Endothelial cell of umbilical vein (primary cell): Measurements from ENCODE around the gene AQP2. TPM values are rescaled to one million over a fixed set of nuclear protein-coding genes. Genes with fewer than 3 reads are reported as not detected.

ENCODE experiments used
- BruUV-seq: library from RNA; stranded (reverse); fragments of 400-500 nt; replicated peaks from 2 replicates; lab custom pipeline; 2021; lab: Mats Ljungman, UMichigan
- CTCF ChIA-PET: fragments of 300-600, 350-600 bp; sonication (Branson Sonifier 250); formaldehyde crosslinking; loops from one replicate; lab custom pipeline; 2021; ENCODE audit warnings: antibody characterized with exemption, inconsistent platforms; lab: Charles Lee
- POLR2A ChIA-PET: fragments of 300-600, 350-600 bp; sonication (Branson Sonifier 250); formaldehyde crosslinking; loops from one replicate; lab custom pipeline; 2021; ENCODE audit warnings: antibody characterized with exemption, inconsistent platforms; lab: Charles Lee
- DNase-seq: peaks from one replicate; pipeline ENCODE4 v3.0.0-alpha.2; 2011; ENCODE audit warnings: low read depth, low spot score
- FAIRE-seq: peaks from 2 replicates; lab custom pipeline; 2011; peaks lifted over from hg19 to GRCh38; lab: Jason Lieb, UNC
- H2AFZ ChIP-seq: 2 replicates; pipeline ENCODE4 v1.6.0; 2012; ENCODE audit warnings: low read depth, low read length, control low read depth, inconsistent platforms
- H3K27ac ChIP-seq: 2 replicates; pipeline ENCODE4 v1.5.1; 2011; ENCODE audit warnings: low read depth, mild to moderate bottlenecking, control low read depth, low read length, moderate library complexity; ENCODE audit not compliant: insufficient read depth
- H3K27me3 ChIP-seq, 2 experiments: 2 replicates each; pipeline versions ENCODE4 v1.6.0 to v1.6.1; 2011; ENCODE audit warnings: low read length in 2 of 2, mixed read lengths in 1 of 2; ENCODE audit not compliant: control insufficient read depth in 2 of 2, insufficient read depth in 2 of 2
- H3K36me3 ChIP-seq, 2 experiments: 2 replicates in 1 of 2; 3 replicates in 1 of 2; pipeline ENCODE4 v1.5.1; 2011; ENCODE audit warnings: low read length in 2 of 2, mild to moderate bottlenecking in 1 of 2, moderate library complexity in 1 of 2; ENCODE audit not compliant: control insufficient read depth in 2 of 2, insufficient read depth in 2 of 2; ENCODE audit errors: extremely low read depth in 1 of 2
- H3K4me1 ChIP-seq: 3 replicates; pipeline ENCODE4 v1.5.1; 2011; ENCODE audit warnings: mild to moderate bottlenecking, low read length; ENCODE audit not compliant: control insufficient read depth, insufficient read depth; ENCODE audit errors: extremely low read depth
- H3K4me2 ChIP-seq: 2 replicates; pipeline ENCODE4 v1.6.1; 2011; ENCODE audit warnings: low read length, control low read depth, mixed read lengths; ENCODE audit not compliant: insufficient read depth
- H3K4me3 ChIP-seq, 3 experiments: fragments of 200-600 bp in 1 of 3; sonication (generic), shearing (Covaris generic) in 1 of 3; replicated peaks in 1 of 3; 2 replicates each; pipeline ENCODE4 v1.5.1; 2011 to 2016; ENCODE audit warnings: control low read depth in 3 of 3, low read length in 3 of 3, mild to moderate bottlenecking in 2 of 3, inconsistent platforms in 1 of 3, low read depth in 1 of 3, moderate library complexity in 1 of 3; ENCODE audit not compliant: insufficient read depth in 1 of 3
- H3K79me2 ChIP-seq: 2 replicates; pipeline ENCODE4 v1.6.0; 2012; ENCODE audit warnings: low read length, inconsistent platforms; ENCODE audit not compliant: control insufficient read depth, insufficient read depth
- H3K9ac ChIP-seq: replicated peaks from 2 replicates; pipeline ENCODE3; 2011; ENCODE audit warnings: low read length, control low read depth; ENCODE audit not compliant: insufficient read depth; ENCODE audit errors: extremely low read depth
- H3K9me1 ChIP-seq: replicated peaks from 3 replicates; pipeline ENCODE4 v1.6.0; 2011; ENCODE audit warnings: mild to moderate bottlenecking, low read length; ENCODE audit not compliant: control insufficient read depth, insufficient read depth; ENCODE audit errors: extremely low read depth
- H3K9me3 ChIP-seq: replicated peaks from 2 replicates; pipeline ENCODE4 v1.5.1; 2012; ENCODE audit warnings: low read length, inconsistent platforms; ENCODE audit not compliant: control insufficient read depth, insufficient read depth
- H4K20me1 ChIP-seq: replicated peaks from 2 replicates; pipeline ENCODE3; 2011; ENCODE audit warnings: mild to moderate bottlenecking, low read length; ENCODE audit not compliant: control insufficient read depth, insufficient read depth; ENCODE audit errors: extremely low read depth
- CTCF ChIP-seq, 2 donors: IDR thresholded peaks; 1 replicate in 1 of 2; 2 replicates in 1 of 2; pipeline ENCODE4 v1.5.1; 2011; ENCODE audit warnings: low read length in 2 of 2, mild to moderate bottlenecking in 2 of 2, moderate library complexity in 2 of 2, control low read depth in 1 of 2, inconsistent platforms in 1 of 2, low read depth in 1 of 2; ENCODE audit not compliant: insufficient read depth in 1 of 2; ENCODE audit errors: extremely low read depth in 1 of 2
- EZH2 ChIP-seq: IDR thresholded peaks from 2 replicates; pipeline ENCODE4 v1.6.1; 2012; ENCODE audit warnings: borderline replicate concordance, low read depth, mild to moderate bottlenecking, moderate library complexity, low read length, inconsistent platforms; ENCODE audit not compliant: severe bottlenecking
- FOS ChIP-seq: IDR thresholded peaks from 2 replicates; pipeline ENCODE4 v1.6.1; 2011; ENCODE audit warnings: mild to moderate bottlenecking, low read length, moderate library complexity, borderline replicate concordance; ENCODE audit not compliant: insufficient read depth
- GATA2 ChIP-seq: IDR thresholded peaks from 2 replicates; pipeline ENCODE4 v1.7.0; 2011; ENCODE audit warnings: low read depth, mild to moderate bottlenecking, moderate library complexity, mixed read lengths, low read length; ENCODE audit not compliant: insufficient read length, insufficient read depth
- JUN ChIP-seq: IDR thresholded peaks from 2 replicates; pipeline ENCODE4 v1.6.1; 2011; ENCODE audit warnings: borderline replicate concordance, low read depth; ENCODE audit not compliant: insufficient read length, insufficient read depth
- MAX ChIP-seq: IDR thresholded peaks from 2 replicates; pipeline ENCODE4 v1.6.1; 2011; ENCODE audit not compliant: insufficient read depth, insufficient read length
- MYC ChIP-seq: IDR thresholded peaks from one replicate; pipeline ENCODE4 v1.6.1; 2011; ENCODE audit warnings: mild to moderate bottlenecking, low read depth, low read length
- POLR2A ChIP-seq: IDR thresholded peaks from 2 replicates; pipeline ENCODE4 v1.6.1; 2012; ENCODE audit warnings: low read depth, mild to moderate bottlenecking, control low read depth, low read length
- POLR2AphosphoS5 ChIP-seq: IDR thresholded peaks from 2 replicates; pipeline ENCODE4 v1.6.1; 2012; ENCODE audit warnings: low read depth, mild to moderate bottlenecking, control low read depth, low read length, moderate library complexity; ENCODE audit not compliant: insufficient read depth
- dilution Hi-C: fragments of 300-500 bp; cut with MboI; formaldehyde crosslinking; loops from one replicate; pipeline ENCODE4 v1.15.0; 2019; ENCODE audit warnings: low sequenced_read_pairs; ENCODE audit not compliant: extremely low pct_ligation_motif_present
- intact Hi-C: fragments of 100-400 bp; cut with micrococcal nuclease; formaldehyde crosslinking; loops from one replicate; pipeline ENCODE4 v1.10.0; 2022
- polyA plus RNA-seq, 4 experiments: library from polyadenylated mRNA; depleted of rRNA in 3 of 4; stranded (reverse) in 3 of 4; unstranded in 1 of 4; fragments of >200 nt; gene quantifications; 2 replicates each; pipeline versions ENCODE4 v1.2.1 to v1.2.3, GENCODE V29; 2011 to 2012; ENCODE audit warnings: missing spikeins in 1 of 4
- total RNA-seq: library from RNA; stranded (reverse); gene quantifications from 2 replicates; pipeline ENCODE4 v1.2.3, GENCODE V29; 2021

The AQP2 gene
- total and polyA plus RNA-seq, 2 donors (not counting 3 experiments of a cell fraction or from before 2014, with no cell fraction given), result not detected

GRCh38 chr12:49971141-49971540 is 20.6 kb downstream of the AQP2 start:
- POLR2A ChIA-PET, result interaction anchor here (0.6 kb wide), 1 partner anchor 23 kb away, joined by 3 read pairs; no protein-coding TSS in a partner anchor
- H3K4me1 ChIP-seq, result peaks cover 4% of the 10 kb centered on the region
- CTCF ChIA-PET, result interaction anchor here (1.7 to 11.4 kb wide), 5 partner anchors 13 to 105 kb away, joined by 4 to 317 read pairs (median 168); partner anchors contain the start of gene ASIC1
- no peak overlapping the region for H3K9ac ChIP-seq
- peaks cover 16 to 18% of the 10 kb centered on the region in 2 experiments for H3K27me3 ChIP-seq
- no peaks in the 10 kb centered on the region for H4K20me1 ChIP-seq
- FAIRE-seq (no peak), DNase-seq (no peak)
- no peaks in the 10 kb centered on the region for H3K36me3 ChIP-seq
- no peak overlapping the region for H2AFZ ChIP-seq
- TF ChIP-seq FOS (no peak), EZH2 (no peak), MAX (no peak), POLR2A (no peak), GATA2 (no peak), MYC (no peak), JUN (no peak)
- no peaks in the 10 kb centered on the region for H3K9me1 ChIP-seq
- dilution Hi-C loops (loop anchor here (25.0 kb wide), 1 partner anchor 91 kb away; the partner anchor contains the start of gene ASIC1), intact Hi-C loops (no loop called here)
- H3K79me2 ChIP-seq, result no peaks in the 10 kb centered on the region
- no peak overlapping the region for H3K4me2 ChIP-seq
- H3K4me3 ChIP-seq, result no peak overlapping the region
- H3K9me3 ChIP-seq, result no peaks in the 10 kb centered on the region
- BruUV-seq, result no TSS peak
- no peak overlapping the region for H3K27ac ChIP-seq

- dilution Hi-C loops, result loop anchor here (25.0 kb wide), 1 partner anchor 90 kb away; the partner anchor contains the start of gene ASIC1
- no peak for FAIRE-seq
- Histone ChIP-seq H3K9me3 (no peaks in the 10 kb centered on the region), H3K27ac (no peak overlapping the region), H3K27me3 (peaks cover 16 to 18% of the 10 kb centered on the region in 2 experiments), H2AFZ (no peak overlapping the region), H4K20me1 (no peaks in the 10 kb centered on the region), H3K4me3 (no peak overlapping the region), H3K36me3 (no peaks in the 10 kb centered on the region), H3K4me1 (peaks cover 3% of the 10 kb centered on the region), H3K9me1 (no peaks in the 10 kb centered on the region), H3K79me2 (no peaks in the 10 kb centered on the region), H3K4me2 (no peak overlapping the region), H3K9ac (no peak overlapping the region)
- no TSS peak for BruUV-seq
- ChIA-PET CTCF (interaction anchor here (1.1 to 11.4 kb wide), 7 partner anchors 12 to 103 kb away, joined by 3 to 317 read pairs (median 6); partner anchors contain the start of gene ASIC1), POLR2A (no interaction called here)
- no peak for TF ChIP-seq EZH2
- TF ChIP-seq GATA2, result no peak
- no peak for TF ChIP-seq POLR2AphosphoS5
- TF ChIP-seq CTCF (IDR thresholded peaks at IDR 0.05; ENCODE audit: extremely low read depth in 1 of 2, insufficient read depth in 1 of 2, low read depth in 1 of 2, low read length in 2 of 2), result no peak
- TF ChIP-seq MAX, result no peak
- no peak for TF ChIP-seq POLR2A
- no peak for TF ChIP-seq MYC
- no peak for TF ChIP-seq JUN
- no peak for TF ChIP-seq FOS
- intact Hi-C loops, result no loop called here
- DNase-seq, result no peak
These were observed 21.6 kb downstream of the AQP2 start for GRCh38 chr12:49972129-49972528.
